ENCODE measurements around the gene GREB1L.

GREB1L gene

DNA sequence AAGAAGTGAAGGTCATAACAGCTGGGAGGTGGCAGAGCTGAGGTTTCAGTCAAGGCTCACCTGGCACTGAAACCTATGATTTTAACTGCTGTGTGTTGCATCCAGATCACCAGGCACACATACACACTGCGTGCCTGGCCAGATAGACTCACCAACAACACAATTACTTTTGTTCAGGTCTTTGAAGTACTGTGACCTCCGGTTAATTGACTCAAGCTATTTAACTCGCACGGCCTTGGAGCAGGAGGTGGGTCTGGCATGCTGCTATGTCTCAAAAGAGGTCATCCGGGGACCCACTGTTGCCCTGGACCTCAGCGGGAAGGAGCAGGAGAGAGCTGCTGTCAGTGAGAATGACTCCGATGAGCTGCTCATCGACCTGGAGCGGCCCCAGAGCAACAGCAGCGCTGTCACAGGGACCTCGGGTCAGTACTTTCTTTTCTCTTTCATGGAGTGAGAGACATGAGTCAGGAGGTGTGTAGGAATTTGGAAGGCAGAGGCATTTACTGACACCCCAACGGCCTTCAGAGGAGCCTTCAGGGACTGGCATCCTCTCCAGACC, 254.3 kb downstream of the GREB1L start:
- DNase-seq = no peak

DNA sequence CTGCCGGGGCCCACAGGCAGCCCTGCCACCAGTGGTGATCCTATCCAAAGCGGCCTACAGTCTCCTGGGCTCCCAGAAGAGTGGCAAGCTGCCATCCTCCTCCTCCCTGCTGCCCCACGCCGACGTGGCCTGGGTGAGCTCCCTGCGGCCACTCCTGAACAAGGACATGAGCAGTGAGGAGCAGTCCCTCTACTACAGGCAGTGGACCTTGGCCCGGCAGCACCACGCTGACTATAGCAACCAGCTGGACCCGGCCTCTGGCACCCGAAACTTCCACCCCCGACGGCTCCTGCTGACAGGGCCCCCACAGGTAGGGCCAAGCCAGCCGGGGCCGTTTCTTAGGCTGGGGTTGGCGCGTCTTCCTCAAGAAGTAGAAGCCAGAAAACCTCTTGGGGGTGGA, 258.0 kb downstream of the GREB1L start:
- DNase-seq = no peak

DNA sequence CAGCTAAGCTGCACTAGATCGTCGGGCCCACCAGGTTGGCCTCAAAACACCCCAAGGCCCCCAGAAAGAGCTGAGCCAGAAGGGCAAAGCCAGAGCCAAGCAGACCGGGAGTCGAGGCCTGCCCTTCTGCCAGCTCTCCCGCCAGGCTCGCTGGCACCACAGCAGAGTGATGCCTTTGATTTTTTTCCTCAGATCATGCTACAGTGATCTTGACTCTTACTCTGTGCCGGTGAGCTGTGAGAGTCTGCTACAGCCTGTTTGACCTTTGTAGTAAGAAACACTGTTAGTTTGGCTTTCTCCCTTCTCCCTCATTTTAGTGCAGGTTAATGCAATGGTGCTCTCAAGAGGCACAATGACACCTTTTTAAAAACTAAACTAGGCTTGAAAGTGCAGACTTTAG, 260.6 kb downstream of the GREB1L start:
- DNase-seq = no peak

DNA sequence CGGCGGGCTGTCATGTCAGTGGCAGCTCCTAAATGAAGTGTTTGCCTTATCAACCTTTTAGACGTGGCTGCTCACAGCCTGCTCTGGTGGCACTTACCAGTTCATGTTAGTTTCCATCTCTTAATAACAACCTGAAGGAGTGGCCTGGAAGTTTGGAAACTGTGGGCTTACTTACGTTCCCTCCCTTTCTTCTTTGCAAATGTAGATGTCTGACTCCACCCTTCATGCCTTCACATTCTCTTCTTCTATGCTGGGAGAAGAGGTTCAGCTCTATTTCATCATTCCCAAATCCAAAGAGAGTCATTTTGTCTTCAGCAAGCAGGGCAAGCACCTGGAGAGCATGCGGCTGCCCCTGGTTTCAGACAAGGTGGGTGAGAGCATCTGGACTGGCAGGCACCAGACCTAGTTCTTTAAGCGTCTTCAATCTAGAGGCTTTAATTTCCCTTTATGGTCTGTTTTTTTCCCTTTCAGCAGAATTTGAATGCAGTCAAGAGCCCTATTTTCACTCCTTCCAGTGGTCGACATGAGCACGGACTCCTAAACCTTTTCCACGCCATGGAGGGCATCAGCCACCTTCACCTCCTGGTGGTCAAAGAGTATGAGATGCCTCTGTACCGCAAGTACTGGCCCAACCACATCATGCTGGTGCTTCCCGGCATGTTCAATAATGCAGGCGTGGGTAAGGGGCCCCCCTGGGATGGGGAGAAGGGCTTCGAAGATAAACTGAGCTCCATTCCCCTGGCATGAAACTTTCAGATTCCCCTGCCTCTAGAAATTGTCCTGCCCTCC, 266.1 kb downstream of the GREB1L start:
- no peak for DNase-seq

DNA sequence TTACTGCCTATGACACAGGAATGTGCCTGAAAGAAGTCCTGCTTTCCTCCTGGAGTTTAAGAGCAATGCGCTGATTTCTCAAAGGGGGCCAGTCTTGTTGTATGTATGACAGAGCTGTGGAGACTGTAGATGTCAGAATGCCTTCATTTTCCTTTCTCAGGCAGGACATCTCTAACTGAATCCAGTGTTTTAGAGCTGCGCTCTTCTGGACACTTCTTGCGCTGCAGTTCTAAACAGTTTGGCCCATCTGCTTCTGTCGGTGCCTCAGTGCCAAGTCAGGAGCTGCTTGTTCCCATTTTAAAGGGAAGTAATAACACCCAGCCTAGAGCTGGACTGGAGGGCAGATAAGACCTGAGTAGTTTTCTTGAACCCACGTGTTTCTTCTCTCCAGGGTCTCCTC, 267.0 kb downstream of the GREB1L start:
- DNase-seq = no peak

DNA sequence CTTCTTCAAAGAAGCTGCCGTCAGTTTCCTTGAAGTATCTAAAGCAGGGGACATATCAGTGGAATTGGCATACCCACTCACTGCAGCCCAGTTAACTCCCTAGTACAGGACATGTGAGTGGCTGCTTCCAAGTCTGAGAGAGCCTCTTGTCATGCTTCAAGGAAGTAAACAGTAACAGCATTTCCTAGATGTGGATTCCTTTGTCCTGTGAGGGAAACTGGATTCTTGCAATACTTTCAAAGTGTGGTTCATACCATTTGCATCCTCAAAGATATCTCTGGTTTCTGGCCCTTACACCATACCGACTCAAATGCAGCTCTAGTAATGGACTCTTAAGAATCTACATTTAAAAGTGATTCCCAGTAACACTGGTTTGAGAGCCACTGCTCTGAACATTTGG, 271.3 kb downstream of the GREB1L start:
- no peak for DNase-seq

DNA sequence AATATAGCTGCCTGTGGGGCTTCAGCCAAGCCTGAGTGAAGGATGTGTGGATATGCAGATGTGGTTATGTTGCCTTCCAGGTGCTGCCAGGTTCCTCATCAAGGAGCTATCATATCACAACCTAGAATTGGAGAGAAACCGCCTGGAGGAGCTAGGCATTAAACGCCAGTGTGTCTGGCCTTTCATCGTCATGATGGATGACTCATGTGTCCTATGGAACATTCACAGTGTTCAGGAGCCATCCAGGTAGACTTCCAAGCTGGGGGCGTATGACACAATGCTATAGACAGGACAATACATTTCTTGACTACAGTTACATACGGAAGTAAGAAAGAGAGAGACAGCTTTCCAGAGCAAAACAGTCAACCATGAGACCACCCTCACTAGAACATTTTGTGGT, 271.7 kb downstream of the GREB1L start:
- DNase-seq = no peak

DNA sequence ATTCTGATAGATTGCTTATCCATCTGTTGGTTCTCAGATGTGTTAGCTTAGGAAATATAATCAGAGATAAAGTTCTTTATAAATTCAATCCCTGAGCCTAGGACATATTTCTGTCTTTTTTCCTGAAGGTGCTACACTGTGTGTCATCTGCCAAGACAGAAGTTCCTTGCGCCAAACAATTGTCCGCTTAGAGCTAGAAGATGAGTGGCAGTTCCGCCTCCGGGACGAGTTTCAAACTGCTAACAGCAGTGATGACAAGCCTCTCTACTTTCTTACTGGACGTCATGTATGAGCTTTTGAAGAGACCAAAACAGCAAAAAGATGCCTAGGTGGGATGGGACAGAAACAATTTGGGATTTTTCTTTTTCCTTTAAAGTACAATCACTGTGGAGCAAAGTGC, 280.5 kb downstream of the GREB1L start:
- DNase-seq = no peak

DNA sequence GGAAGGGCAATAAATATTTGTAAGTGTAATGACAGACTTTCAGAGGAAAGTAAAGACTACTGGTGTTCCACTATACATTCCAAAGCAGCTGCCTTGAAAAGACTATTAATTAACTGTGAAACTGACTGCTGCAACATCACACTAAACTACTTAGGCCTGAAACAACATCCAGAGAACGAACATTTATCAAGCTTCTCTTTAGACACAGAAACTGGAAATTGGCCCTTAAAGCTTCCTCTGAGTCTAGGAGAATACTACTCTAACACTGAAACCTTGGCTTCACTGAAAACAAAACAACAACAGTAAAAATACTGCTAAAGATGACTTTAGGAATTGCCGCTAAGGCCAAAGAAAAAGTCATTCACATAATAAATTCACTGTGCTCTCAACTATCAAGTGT, 283.9 kb downstream of the GREB1L start:
- DNase-seq = no peak

DNA sequence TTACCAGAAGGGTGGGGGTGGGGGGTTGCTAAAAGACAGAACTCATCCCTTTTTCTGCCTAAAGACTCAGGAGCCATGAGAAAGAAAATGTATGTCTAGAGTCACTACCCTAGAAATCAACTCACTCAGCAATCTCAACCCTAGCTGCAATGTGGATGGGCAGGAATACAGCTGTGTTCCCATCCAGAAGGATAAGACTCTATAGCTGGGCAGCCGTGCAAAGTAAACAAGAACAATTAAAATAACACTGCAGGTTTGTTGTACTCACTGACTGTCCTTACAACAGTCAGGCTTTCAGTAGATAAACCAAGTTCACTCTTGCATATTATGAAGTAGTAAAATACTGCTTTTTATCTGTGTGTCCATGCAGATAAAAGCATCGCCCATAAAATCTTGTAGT, 284.4 kb downstream of the GREB1L start:
- no peak for DNase-seq

DNA sequence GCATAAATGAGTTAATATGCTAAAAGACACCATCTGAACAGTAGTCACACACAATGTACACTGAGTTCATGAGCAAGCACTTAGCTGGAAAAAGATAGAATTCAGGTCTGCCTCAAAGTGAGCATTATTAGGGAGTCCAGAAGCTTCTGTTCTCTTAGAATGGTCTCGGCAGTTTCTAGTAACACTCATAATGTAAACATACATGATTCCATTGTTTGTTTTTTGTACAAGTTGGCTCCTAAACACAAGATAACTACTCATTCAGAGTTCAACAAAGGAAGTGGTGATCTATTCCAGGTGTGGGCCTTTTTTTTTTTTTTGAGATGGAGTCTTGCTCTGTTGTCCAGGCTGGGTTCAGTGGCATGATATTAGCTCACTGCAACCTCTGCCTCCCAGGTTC, 292.3 kb downstream of the GREB1L start:
- no peak for DNase-seq

DNA sequence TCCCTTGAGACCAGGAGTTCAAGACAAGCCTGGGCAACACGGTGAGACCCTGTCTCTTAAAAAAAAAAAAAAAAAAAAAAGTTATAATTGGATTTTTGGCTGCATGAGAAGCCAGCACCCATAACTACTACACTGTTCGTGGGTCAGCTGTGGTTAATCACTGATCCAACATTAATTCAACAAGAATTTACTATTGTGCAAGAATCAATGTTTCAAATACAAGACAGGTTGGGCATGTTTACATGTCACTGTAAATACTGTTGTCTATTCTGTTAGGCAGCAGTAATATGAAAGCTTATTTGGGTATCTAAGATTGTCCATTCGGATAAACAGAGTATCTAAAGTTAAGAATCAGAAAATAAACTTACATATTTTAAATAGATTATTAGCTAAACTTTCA, 296.2 kb downstream of the GREB1L start:
- DNase-seq = no peak

DNA sequence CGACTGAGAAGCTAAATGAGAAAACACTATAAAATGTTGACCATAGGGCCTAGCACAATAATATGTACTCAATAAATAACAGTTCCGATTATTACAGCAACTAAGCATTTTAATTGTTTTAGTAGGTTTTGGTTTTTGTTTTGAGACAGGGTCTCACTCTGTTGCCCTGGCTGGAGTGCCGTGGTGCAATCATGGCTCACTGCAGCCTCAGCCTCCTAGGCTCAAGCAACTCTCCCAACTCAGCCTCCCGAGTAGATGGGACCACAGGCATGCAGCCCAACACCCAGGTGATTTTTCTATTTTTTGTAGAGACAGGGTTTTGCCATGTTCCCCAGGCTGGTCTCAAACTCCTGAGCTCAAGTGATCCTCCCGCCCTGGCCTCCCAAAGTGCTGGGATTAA, 304.4 kb downstream of the GREB1L start:
- no peak for DNase-seq

DNA sequence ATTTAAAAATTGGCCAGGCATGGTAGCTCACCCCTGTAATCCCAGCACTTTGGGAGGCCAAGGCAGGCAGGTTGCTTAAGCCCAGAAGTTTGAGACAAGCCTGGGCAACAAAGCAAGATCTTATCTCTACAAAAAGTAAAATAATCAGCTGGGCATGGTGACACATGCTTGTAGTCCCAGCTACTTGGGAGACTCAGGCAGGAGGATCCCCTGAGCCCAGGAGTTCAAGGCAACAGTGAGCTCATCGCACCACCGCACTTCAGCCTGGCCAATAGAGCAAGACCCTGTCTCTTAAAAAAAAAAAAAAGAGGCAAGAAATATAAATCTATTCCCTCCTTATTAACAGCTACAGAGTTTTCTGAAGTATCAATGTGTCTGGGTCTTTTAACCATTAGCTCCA, 306.6 kb downstream of the GREB1L start:
- no peak for DNase-seq

DNA sequence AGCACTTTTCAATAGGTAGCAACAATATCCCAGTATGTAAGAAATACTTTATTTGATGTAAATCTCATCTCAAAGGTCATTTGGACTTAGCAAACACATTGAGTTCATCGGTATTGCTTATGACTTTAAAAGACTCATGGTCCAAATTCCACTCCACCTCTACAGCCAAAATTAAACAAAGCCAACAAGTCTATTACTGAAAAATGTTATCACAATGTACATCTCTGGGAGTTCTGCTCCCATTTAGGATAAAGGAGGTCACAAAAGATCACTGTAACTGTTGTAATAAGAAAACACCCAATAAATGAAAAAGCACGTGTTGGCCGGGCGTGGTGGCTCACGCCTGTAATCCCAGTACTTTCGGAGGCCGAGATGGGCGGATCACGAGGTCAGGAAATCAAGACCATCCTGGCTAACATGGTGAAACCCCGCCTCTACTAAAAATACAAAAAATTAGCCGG, 308.5 kb downstream of the GREB1L start:
- no peak for DNase-seq

DNA sequence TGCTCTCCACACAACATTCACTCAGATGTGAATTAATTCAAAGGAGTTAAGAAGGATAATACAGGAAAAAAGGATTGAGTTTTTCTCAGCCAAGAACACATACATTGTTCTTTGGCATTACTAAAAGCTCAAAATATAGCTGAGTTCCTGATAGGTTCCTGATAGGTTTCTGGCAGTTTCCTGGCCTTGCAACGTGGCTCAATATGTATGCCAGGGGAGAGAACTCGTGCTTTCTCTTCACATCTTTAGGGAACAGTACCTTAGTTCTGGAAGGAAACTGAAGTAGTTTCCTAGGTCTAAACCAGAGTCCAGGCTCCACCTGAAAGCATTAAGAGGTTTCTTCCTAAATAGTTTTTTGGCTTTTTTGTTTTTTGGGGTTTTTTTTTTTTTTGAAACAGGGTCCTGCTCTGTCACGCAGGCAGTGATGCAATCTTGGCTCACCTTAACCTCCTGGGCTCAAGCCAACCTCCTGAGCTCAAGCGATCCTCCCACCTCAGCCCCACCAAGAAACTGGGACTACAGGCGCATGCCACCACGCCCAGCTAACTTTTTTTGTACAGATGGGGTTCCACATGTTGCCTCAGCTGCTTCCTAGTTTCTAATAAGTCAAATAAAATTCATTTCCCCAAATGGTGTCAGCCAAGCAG, 315.7 kb downstream of the GREB1L start:
- DNase-seq = no peak

DNA sequence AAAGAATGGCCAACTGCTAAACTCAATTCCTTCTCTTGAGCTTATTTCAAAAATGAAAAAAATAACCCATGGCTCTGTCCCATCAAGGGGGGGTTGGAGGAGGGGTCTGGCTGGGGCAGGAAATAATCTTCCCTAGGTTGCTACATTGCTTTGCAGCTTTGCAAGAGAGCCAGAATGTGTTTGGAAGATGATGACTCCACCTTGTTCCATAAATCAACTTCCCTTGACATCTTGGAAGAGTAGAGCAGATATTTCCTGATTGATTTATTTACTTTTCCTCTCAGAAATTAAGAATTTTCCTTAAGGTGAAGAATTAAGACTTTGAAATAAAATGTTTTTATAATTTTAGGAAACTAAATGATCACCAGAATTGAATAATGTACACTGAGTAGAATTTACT, 317.2 kb downstream of the GREB1L start:
- DNase-seq = no peak

DNA sequence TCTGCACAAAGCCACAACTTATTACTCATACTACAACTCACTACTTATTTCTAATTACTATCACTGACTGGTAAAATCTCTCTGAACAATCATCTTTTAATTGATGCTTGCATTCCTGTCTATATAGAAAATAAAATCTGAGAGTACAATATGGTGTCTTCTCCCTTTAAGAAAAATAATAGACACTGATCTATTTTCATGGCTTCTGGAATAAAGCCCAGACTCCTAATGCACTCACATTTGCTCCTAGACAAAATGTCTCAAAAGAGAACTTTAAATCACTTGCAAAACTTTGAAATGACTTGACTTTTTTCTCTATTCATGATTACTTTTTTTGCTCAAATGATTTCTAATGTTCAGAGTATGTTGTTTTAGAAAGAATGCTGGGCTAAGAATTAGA, 329.7 kb downstream of the GREB1L start:
- no peak for DNase-seq

All from NCI-H345 (cell line).